HepG2 (cell line): Measurements from ENCODE around the gene OR10R2. TPM values are rescaled to one million over a fixed set of nuclear protein-coding genes. Genes with fewer than 3 reads are reported as not detected.

Source experiments
- ATAC-seq: fragments of 200-7000 bp; cut with Tn5 transposase; 3 replicates; pipeline ENCODE4 v1.9.1; 2020; ENCODE audit warnings: mild to moderate bottlenecking, moderate library complexity
- BruUV-seq: library from RNA; stranded (reverse); fragments of 400-500 nt; replicated peaks from 2 replicates; lab custom pipeline; 2021; lab: Mats Ljungman, UMichigan
- CTCF ChIA-PET: fragments of 300-600 bp; formaldehyde crosslinking; extraction: SDS; loops from one replicate; lab custom pipeline; 2021; ENCODE audit warnings: low total read pairs, inconsistent platforms, low intra/inter-chr PET ratio; lab: Yijun Ruan, JAX
- POLR2A ChIA-PET: fragments of 350-600 bp; sonication (Branson Sonifier 250); formaldehyde crosslinking; loops from one replicate; lab custom pipeline; 2020; ENCODE audit warnings: antibody characterized with exemption, inconsistent platforms; lab: Yijun Ruan, JAX
- DNase-seq: peaks from one replicate; pipeline ENCODE4 v3.0.0-alpha.2; 2015; ENCODE audit warnings: low spot score
- FAIRE-seq: peaks from 3 replicates; lab custom pipeline; 2011; peaks lifted over from hg19 to GRCh38; lab: Jason Lieb, UNC
- H2AFZ ChIP-seq: one replicate; pipeline ENCODE4 v1.6.1; 2011; ENCODE audit warnings: low read length, inconsistent platforms
- H3K27ac ChIP-seq: fragments of 300-600 bp; 3 replicates; pipeline ENCODE4 v1.8.0; 2011; ENCODE audit warnings: mixed run types, mild to moderate bottlenecking, mixed read lengths, low read length, inconsistent platforms; ENCODE audit not compliant: insufficient read depth; ENCODE audit errors: extremely low read length
- H3K27me3 ChIP-seq, 2 experiments: fragments of 200-600 bp in 1 of 2; 2 replicates in 1 of 2; 3 replicates in 1 of 2; pipeline versions ENCODE4 v1.6.0 to v1.8.0; 2011; ENCODE audit warnings: low read length in 2 of 2, mild to moderate bottlenecking in 2 of 2, moderate library complexity in 2 of 2, inconsistent platforms in 1 of 2; ENCODE audit not compliant: insufficient read depth in 2 of 2, control insufficient read depth in 1 of 2
- H3K36me3 ChIP-seq, 2 experiments: fragments of 200-600 bp in 1 of 2; replicated peaks in 1 of 2; 2 replicates in 1 of 2; 3 replicates in 1 of 2; pipeline versions ENCODE4 v1.5.1 to v1.8.0; 2011; ENCODE audit warnings: low read length in 2 of 2, inconsistent platforms in 1 of 2; ENCODE audit not compliant: insufficient read depth in 2 of 2, control insufficient read depth in 1 of 2
- H3K4me1 ChIP-seq: 2 replicates; pipeline ENCODE4 v1.5.1; 2012; ENCODE audit warnings: low read length, inconsistent platforms; ENCODE audit not compliant: insufficient read depth
- H3K4me2 ChIP-seq: 2 replicates; pipeline ENCODE4 v1.6.0; 2011; ENCODE audit warnings: low read depth, low read length, inconsistent platforms
- H3K4me3 ChIP-seq, 3 experiments: fragments of 200-600 bp in 1 of 3; sonication (generic), shearing (Covaris generic) in 1 of 3; replicated peaks in 1 of 3; 2 replicates each; pipeline ENCODE4 v1.5.1; 2011 to 2016; ENCODE audit warnings: low read length in 3 of 3, inconsistent platforms in 2 of 3, low read depth in 2 of 3, mild to moderate bottlenecking in 2 of 3, control low read depth in 1 of 3, mixed read lengths in 1 of 3; ENCODE audit not compliant: insufficient read depth in 1 of 3
- H3K79me2 ChIP-seq: one replicate; pipeline ENCODE4 v1.6.1; 2011; ENCODE audit warnings: low read length, inconsistent platforms; ENCODE audit not compliant: insufficient read depth
- H3K9ac ChIP-seq: 2 replicates; pipeline ENCODE4 v1.6.0; 2011; ENCODE audit warnings: mild to moderate bottlenecking, low read depth, low read length, inconsistent platforms; ENCODE audit not compliant: insufficient read depth
- H3K9me3 ChIP-seq: 2 replicates; pipeline ENCODE4 v1.5.1; 2012; ENCODE audit warnings: mild to moderate bottlenecking, low read length
- H4K20me1 ChIP-seq: 2 replicates; pipeline ENCODE4 v1.6.0; 2011; ENCODE audit warnings: inconsistent platforms, mild to moderate bottlenecking, low read length, moderate library complexity; ENCODE audit not compliant: insufficient read depth
- CTCF ChIP-seq: sonication (generic); formaldehyde crosslinking; IDR thresholded peaks from 2 replicates; pipeline ENCODE4 v1.5.0; 2020; ENCODE audit warnings: mild to moderate bottlenecking, missing genetic modification reagents, moderate library complexity
- EED ChIP-seq: sonication (generic); formaldehyde crosslinking; IDR thresholded peaks from 2 replicates; pipeline ENCODE4 v1.5.0; 2020; ENCODE audit warnings: mild to moderate bottlenecking, missing genetic modification reagents
- ELF4 ChIP-seq: sonication (generic); formaldehyde crosslinking; IDR thresholded peaks from 2 replicates; pipeline ENCODE4 v1.5.0; 2020; ENCODE audit warnings: missing genetic modification reagents, mild to moderate bottlenecking, moderate library complexity, borderline replicate concordance
- ERF ChIP-seq: IDR thresholded peaks from 2 replicates; pipeline ENCODE4 v1.6.1; 2018; ENCODE audit warnings: missing biosample characterization, missing genetic modification reagents
- FOXA1 ChIP-seq, 2 experiments: fragments of 450-650 bp in 1 of 2; sonication (generic) in 1 of 2; formaldehyde crosslinking in 1 of 2; IDR thresholded peaks; 2 replicates each; pipeline versions ENCODE4 v1.4.0 to v1.6.1; 2016 to 2020; ENCODE audit warnings: missing genetic modification reagents in 1 of 2
- HOXA7 ChIP-seq: sonication (generic); formaldehyde crosslinking; IDR thresholded peaks from 2 replicates; pipeline ENCODE4 v1.8.1; 2022; ENCODE audit warnings: mild to moderate bottlenecking, missing genetic modification reagents, moderate library complexity
- LBX2 ChIP-seq: sonication (generic); formaldehyde crosslinking; IDR thresholded peaks from 2 replicates; pipeline ENCODE4 v1.5.0; 2020; ENCODE audit warnings: missing genetic modification reagents, mild to moderate bottlenecking, borderline replicate concordance
- MED1 ChIP-seq: sonication (generic); formaldehyde crosslinking; IDR thresholded peaks from 2 replicates; pipeline ENCODE4 v1.4.0; 2020; ENCODE audit warnings: missing genetic modification reagents
- NR0B2 ChIP-seq: sonication (generic); formaldehyde crosslinking; IDR thresholded peaks from 2 replicates; pipeline ENCODE4 v1.4.0; 2020; ENCODE audit warnings: mild to moderate bottlenecking, missing genetic modification reagents
- SAFB2 ChIP-seq: sonication (generic); formaldehyde crosslinking; IDR thresholded peaks from 2 replicates; pipeline ENCODE4 v1.5.1; 2020; ENCODE audit warnings: missing genetic modification reagents, low read depth, mild to moderate bottlenecking, borderline replicate concordance
- SMYD3 ChIP-seq: sonication (generic); formaldehyde crosslinking; IDR thresholded peaks from 2 replicates; pipeline ENCODE4 v1.8.1; 2023; ENCODE audit warnings: mild to moderate bottlenecking, missing genetic modification reagents
- STAG1 ChIP-seq: sonication (generic); formaldehyde crosslinking; IDR thresholded peaks from 2 replicates; pipeline ENCODE4 v1.4.0; 2020; ENCODE audit warnings: missing genetic modification reagents
- TP53 ChIP-seq: sonication (generic); formaldehyde crosslinking; conservative IDR thresholded peaks from 2 replicates; pipeline ENCODE4 v1.4.0; 2020; ENCODE audit warnings: missing genetic modification reagents
- ZBTB38 ChIP-seq: sonication (generic); formaldehyde crosslinking; IDR thresholded peaks from 2 replicates; pipeline ENCODE4 v1.5.1; 2020; ENCODE audit warnings: mild to moderate bottlenecking, missing genetic modification reagents
- ZNF263 ChIP-seq: sonication (generic); formaldehyde crosslinking; IDR thresholded peaks from 2 replicates; pipeline ENCODE4 v1.4.0; 2020; ENCODE audit warnings: missing genetic modification reagents
- ZNF317 ChIP-seq: sonication (generic); formaldehyde crosslinking; IDR thresholded peaks from 2 replicates; pipeline ENCODE4 v1.5.0; 2020; ENCODE audit warnings: mild to moderate bottlenecking, missing genetic modification reagents
- ZNF713 ChIP-seq: sonication (generic); formaldehyde crosslinking; IDR thresholded peaks from 2 replicates; pipeline ENCODE4 v1.4.0; 2020; ENCODE audit warnings: mild to moderate bottlenecking, missing genetic modification reagents
- ZNF766 ChIP-seq: sonication (generic); formaldehyde crosslinking; IDR thresholded peaks from 2 replicates; pipeline ENCODE4 v1.5.0; 2020; ENCODE audit warnings: missing genetic modification reagents, borderline replicate concordance
- WGBS: methylation state at CpG from one replicate; pipeline ENCODE4 v1.1.6; 2017; ENCODE audit warnings: low lambda C conversion rate; 5-methylcytosine and 5-hydroxymethylcytosine counted together
- in situ Hi-C: cut with HindIII; loops from 2 replicates; pipeline ENCODE4 v1.10.0; 2017; ENCODE audit warnings: low pct_unique_long_range_greater_than_20kb; ENCODE audit not compliant: extremely low pct_ligation_motif_present
- intact Hi-C: fragments of 100-400 bp; cut with micrococcal nuclease; formaldehyde crosslinking; loops from one replicate; pipeline ENCODE4 v1.10.0; 2022; ENCODE audit not compliant: unreplicated experiment
- polyA plus RNA-seq, 8 experiments: library from polyadenylated mRNA; depleted of rRNA in 3 of 8; stranded (reverse) in 7 of 8; unstranded in 1 of 8; fragments of >200 nt; fragmentation: Illumina TruSeq in 4 of 8; extraction: Trizol in 4 of 8; gene quantifications; 2 replicates each; pipeline versions ENCODE4 v1.2.1 to v1.2.3, GENCODE V29; 2011 to 2016; ENCODE audit warnings: low read depth in 4 of 8, missing spikeins in 1 of 8, mixed read lengths in 1 of 8; ENCODE audit not compliant: insufficient read depth in 1 of 8
- total RNA-seq, 5 experiments: library from RNA; depleted of rRNA; stranded (reverse); fragments of >200 nt; fragmentation: Illumina TruSeq; extraction: Trizol; gene quantifications; 2 replicates each; pipeline ENCODE4 v1.2.3, GENCODE V29; 2016; ENCODE audit warnings: low read depth in 1 of 5
- TF ChIP-seq, protein P1 (sequence below): sonication (generic); formaldehyde crosslinking; IDR thresholded peaks from 2 replicates; pipeline ENCODE4 v1.8.1; 2023; ENCODE audit warnings: mild to moderate bottlenecking, inconsistent platforms, moderate library complexity, missing genetic modification reagents, borderline replicate concordance
- TF ChIP-seq, protein P2 (sequence below): sonication (generic); IDR thresholded peaks from 2 replicates; pipeline ENCODE4 v1.6.1; 2016; ENCODE audit warnings: low read depth, borderline replicate concordance

The OR10R2 gene
- total and polyA plus RNA-seq, 2 of the 13 experiments (the other 11 are each of a cell fraction or from before 2014, with no cell fraction given) = not detected

- no peak for TF ChIP-seq MED1 (CRISPR knock-in tag)
- TF ChIP-seq, protein P1, sequence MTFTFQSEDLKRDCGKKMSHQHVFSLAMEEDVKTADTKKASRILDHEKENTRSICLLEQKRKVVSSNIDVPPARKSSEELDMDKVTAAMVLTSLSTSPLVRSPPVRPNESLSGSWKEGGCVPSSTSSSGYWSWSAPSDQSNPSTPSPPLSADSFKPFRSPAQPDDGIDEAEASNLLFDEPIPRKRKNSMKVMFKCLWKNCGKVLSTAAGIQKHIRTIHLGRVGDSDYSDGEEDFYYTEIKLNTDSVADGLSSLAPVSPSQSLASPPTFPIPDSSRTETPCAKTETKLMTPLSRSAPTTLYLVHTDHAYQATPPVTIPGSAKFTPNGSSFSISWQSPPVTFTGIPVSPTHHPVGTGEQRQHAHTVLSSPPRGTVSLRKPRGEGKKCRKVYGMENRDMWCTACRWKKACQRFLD (CRISPR knock-in tag) = no peak
- no peak for TF ChIP-seq ELF4 (CRISPR knock-in tag)
- no peak for TF ChIP-seq TP53 (CRISPR knock-in tag)
- TF ChIP-seq SAFB2 (CRISPR knock-in tag) = no peak
- no peak for TF ChIP-seq ZNF713 (CRISPR knock-in tag)
- TF ChIP-seq HOXA7 (CRISPR knock-in tag) = no peak
- no peak for TF ChIP-seq LBX2
- no peak for TF ChIP-seq ERF (CRISPR knock-in tag)
Observed at GRCh38 chr1:158521666-158522058, 49.6 kb downstream of the OR10R2 start (continued).

GRCh38 chr1:158527190-158527815 is 55.3 kb downstream of the OR10R2 start:
- DNase-seq (peak; percentile 53), ATAC-seq (peak; percentile 71), FAIRE-seq (peak; percentile 43)
- H4K20me1 ChIP-seq = no peaks in the 10 kb centered on the region
- 0% methylated on average over 2 of the region's 2 CpGs for WGBS
- BruUV-seq = no TSS peak
- no peaks in the 10 kb centered on the region for H3K36me3 ChIP-seq
- H3K4me1 ChIP-seq = no peaks in the 10 kb centered on the region
- POLR2A ChIA-PET = no interaction called here
- in situ Hi-C loops (no loop called here), intact Hi-C loops (no loop called here)
- H3K9me3 ChIP-seq = no peaks in the 10 kb centered on the region
- no peak overlapping the region for H3K4me3 ChIP-seq
- no peaks in the 10 kb centered on the region for H3K79me2 ChIP-seq
- H3K9ac ChIP-seq = no peak overlapping the region
- no peak overlapping the region for H2AFZ ChIP-seq
- H3K27me3 ChIP-seq = no peaks in the 10 kb centered on the region
- H3K27ac ChIP-seq = no peak overlapping the region
- H3K4me2 ChIP-seq = no peak overlapping the region
- CTCF ChIA-PET = interaction anchor here (1.4 kb wide), 1 partner anchor 323 kb away, joined by 5 read pairs; no protein-coding TSS in a partner anchor
- TF ChIP-seq EED (CRISPR knock-in tag) = no peak
- TF ChIP-seq SMYD3 = no peak
- TF ChIP-seq ZBTB38 (CRISPR knock-in tag) = no peak
- no peak for TF ChIP-seq NR0B2 (CRISPR knock-in tag)
- no peak for TF ChIP-seq ZNF317 (CRISPR knock-in tag)
- no peak for TF ChIP-seq ZNF766 (CRISPR knock-in tag)
- peak; percentile 36 for TF ChIP-seq STAG1 (CRISPR knock-in tag)
- TF ChIP-seq, protein P2, sequence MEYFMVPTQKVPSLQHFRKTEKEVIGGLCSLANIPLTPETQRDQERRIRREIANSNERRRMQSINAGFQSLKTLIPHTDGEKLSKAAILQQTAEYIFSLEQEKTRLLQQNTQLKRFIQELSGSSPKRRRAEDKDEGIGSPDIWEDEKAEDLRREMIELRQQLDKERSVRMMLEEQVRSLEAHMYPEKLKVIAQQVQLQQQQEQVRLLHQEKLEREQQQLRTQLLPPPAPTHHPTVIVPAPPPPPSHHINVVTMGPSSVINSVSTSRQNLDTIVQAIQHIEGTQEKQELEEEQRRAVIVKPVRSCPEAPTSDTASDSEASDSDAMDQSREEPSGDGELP = 0 out of 2 replicates have a peak, but pooled peaks have one; percentile 18
- no peak for TF ChIP-seq ZNF263
- no peak for TF ChIP-seq FOXA1 (IDR thresholded peaks at IDR 0.05)
- TF ChIP-seq FOXA1 (CRISPR knock-in tag; IDR thresholded peaks at IDR 0.05) = peak; percentile 40
- TF ChIP-seq CTCF = peak; percentile 57
